A549 (cell line): ENCODE measurements around the gene MCTP1.

Source experiments
- KDM1A ChIP-seq: fragments of 200-600 bp; sonication (generic); IDR thresholded peaks from 2 replicates; pipeline ENCODE4 v1.6.1; 2016; ENCODE audit warnings: low read depth, mild to moderate bottlenecking
- MAX ChIP-seq: IDR thresholded peaks from 2 replicates; pipeline ENCODE4 v1.6.1; 2012
- POLR2A ChIP-seq: IDR thresholded peaks from 2 replicates; pipeline ENCODE4 v1.6.1; 2012; ENCODE audit warnings: mild to moderate bottlenecking, low read length
- RAD21 ChIP-seq, 2 experiments: fragments of >200 bp in 1 of 2; sonication (Bioruptor Twin) in 1 of 2; formaldehyde crosslinking in 1 of 2; IDR thresholded peaks in 1 of 2; conservative IDR thresholded peaks in 1 of 2; 2 replicates in 1 of 2; 3 replicates in 1 of 2; pipeline ENCODE4 v1.6.1; 2012 to 2018; ENCODE audit warnings: inconsistent platforms in 1 of 2
- TP53 ChIP-seq: fragments of 250-450 bp; sonication (Bioruptor Pico); IDR thresholded peaks from 2 replicates; pipeline ENCODE4 v1.5.0; 2021; ENCODE audit warnings: mild to moderate bottlenecking, moderate library complexity
- USF2 ChIP-seq: fragments of 450-650 bp; IDR thresholded peaks from 2 replicates; pipeline ENCODE4 v1.6.1; 2014; ENCODE audit warnings: antibody characterized with exemption
- TF ChIP-seq, protein P1 (sequence below): fragments of 200-600 bp; sonication (generic); IDR thresholded peaks from 2 replicates; pipeline ENCODE4 v1.6.1; 2016; ENCODE audit warnings: antibody characterized with exemption, mild to moderate bottlenecking, moderate library complexity
- TF ChIP-seq, protein P2 (sequence below): fragments of >200 bp; sonication (Bioruptor Twin); formaldehyde crosslinking; IDR thresholded peaks from 3 replicates; pipeline ENCODE4 v1.5.1; 2016

GRCh38 chr5:94745786-94746730 is 538.8 kb downstream of the MCTP1 start:
- TF ChIP-seq KDM1A (no peak), MAX (no peak), RAD21 (conservative IDR thresholded peaks at IDR 0.05 in 1 of 2, IDR thresholded peaks at IDR 0.05 in 1 of 2) (no peak), TP53 (CRISPR knock-in tag) (no peak), USF2 (no peak), POLR2A (no peak)
- TF ChIP-seq, protein P1, sequence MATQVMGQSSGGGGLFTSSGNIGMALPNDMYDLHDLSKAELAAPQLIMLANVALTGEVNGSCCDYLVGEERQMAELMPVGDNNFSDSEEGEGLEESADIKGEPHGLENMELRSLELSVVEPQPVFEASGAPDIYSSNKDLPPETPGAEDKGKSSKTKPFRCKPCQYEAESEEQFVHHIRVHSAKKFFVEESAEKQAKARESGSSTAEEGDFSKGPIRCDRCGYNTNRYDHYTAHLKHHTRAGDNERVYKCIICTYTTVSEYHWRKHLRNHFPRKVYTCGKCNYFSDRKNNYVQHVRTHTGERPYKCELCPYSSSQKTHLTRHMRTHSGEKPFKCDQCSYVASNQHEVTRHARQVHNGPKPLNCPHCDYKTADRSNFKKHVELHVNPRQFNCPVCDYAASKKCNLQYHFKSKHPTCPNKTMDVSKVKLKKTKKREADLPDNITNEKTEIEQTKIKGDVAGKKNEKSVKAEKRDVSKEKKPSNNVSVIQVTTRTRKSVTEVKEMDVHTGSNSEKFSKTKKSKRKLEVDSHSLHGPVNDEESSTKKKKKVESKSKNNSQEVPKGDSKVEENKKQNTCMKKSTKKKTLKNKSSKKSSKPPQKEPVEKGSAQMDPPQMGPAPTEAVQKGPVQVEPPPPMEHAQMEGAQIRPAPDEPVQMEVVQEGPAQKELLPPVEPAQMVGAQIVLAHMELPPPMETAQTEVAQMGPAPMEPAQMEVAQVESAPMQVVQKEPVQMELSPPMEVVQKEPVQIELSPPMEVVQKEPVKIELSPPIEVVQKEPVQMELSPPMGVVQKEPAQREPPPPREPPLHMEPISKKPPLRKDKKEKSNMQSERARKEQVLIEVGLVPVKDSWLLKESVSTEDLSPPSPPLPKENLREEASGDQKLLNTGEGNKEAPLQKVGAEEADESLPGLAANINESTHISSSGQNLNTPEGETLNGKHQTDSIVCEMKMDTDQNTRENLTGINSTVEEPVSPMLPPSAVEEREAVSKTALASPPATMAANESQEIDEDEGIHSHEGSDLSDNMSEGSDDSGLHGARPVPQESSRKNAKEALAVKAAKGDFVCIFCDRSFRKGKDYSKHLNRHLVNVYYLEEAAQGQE, result no peak
- TF ChIP-seq, protein P2, sequence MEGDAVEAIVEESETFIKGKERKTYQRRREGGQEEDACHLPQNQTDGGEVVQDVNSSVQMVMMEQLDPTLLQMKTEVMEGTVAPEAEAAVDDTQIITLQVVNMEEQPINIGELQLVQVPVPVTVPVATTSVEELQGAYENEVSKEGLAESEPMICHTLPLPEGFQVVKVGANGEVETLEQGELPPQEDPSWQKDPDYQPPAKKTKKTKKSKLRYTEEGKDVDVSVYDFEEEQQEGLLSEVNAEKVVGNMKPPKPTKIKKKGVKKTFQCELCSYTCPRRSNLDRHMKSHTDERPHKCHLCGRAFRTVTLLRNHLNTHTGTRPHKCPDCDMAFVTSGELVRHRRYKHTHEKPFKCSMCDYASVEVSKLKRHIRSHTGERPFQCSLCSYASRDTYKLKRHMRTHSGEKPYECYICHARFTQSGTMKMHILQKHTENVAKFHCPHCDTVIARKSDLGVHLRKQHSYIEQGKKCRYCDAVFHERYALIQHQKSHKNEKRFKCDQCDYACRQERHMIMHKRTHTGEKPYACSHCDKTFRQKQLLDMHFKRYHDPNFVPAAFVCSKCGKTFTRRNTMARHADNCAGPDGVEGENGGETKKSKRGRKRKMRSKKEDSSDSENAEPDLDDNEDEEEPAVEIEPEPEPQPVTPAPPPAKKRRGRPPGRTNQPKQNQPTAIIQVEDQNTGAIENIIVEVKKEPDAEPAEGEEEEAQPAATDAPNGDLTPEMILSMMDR, result no peak
